Spleen (tissue), 11 donors: ENCODE results near the gene MYLK3. TPM values are rescaled to one million over a fixed set of nuclear protein-coding genes. Genes with fewer than 3 reads are reported as not detected.

Source experiments
- DNase-seq: peaks from one replicate; pipeline ENCODE4 v3.0.0-alpha.2; 2020
- H3K27ac ChIP-seq, 8 donors: fragments of 200-600 bp; sonication (generic) in 7 of 8; 1 replicate in 4 of 8; 2 replicates in 4 of 8; pipeline versions ENCODE4 v1.5.0 to v1.8.0; 2016 to 2021; ENCODE audit warnings: inconsistent platforms in 4 of 8, mild to moderate bottlenecking in 4 of 8, moderate library complexity in 1 of 8
- H3K27me3 ChIP-seq, 7 donors: fragments of 200-600 bp; sonication (generic) in 6 of 7; replicated peaks in 1 of 7; 1 replicate in 4 of 7; 2 replicates in 3 of 7; pipeline versions ENCODE4 v1.5.0 to v1.8.0; 2016 to 2021; ENCODE audit warnings: inconsistent platforms in 3 of 7, mild to moderate bottlenecking in 1 of 7
- H3K36me3 ChIP-seq, 6 donors: fragments of 200-600 bp; sonication (generic) in 5 of 6; 1 replicate in 4 of 6; 2 replicates in 2 of 6; pipeline versions ENCODE4 v1.5.0 to v1.8.0; 2016 to 2021; ENCODE audit warnings: inconsistent platforms in 2 of 6
- H3K4me1 ChIP-seq, 6 donors: fragments of 200-600 bp; sonication (generic) in 5 of 6; 1 replicate in 3 of 6; 2 replicates in 3 of 6; pipeline versions ENCODE4 v1.5.0 to v1.8.0; 2016 to 2021; ENCODE audit warnings: inconsistent platforms in 3 of 6
- H3K4me3 ChIP-seq, 8 donors: fragments of 200-600 bp; sonication (generic) in 7 of 8; 1 replicate in 4 of 8; 2 replicates in 4 of 8; pipeline versions ENCODE4 v1.5.0 to v1.8.0; 2016 to 2021; ENCODE audit warnings: inconsistent platforms in 4 of 8, mild to moderate bottlenecking in 4 of 8, moderate library complexity in 2 of 8
- H3K9me3 ChIP-seq, 8 donors: fragments of 200-600 bp; sonication (generic) in 7 of 8; 1 replicate in 4 of 8; 2 replicates in 4 of 8; pipeline versions ENCODE4 v1.5.0 to v1.8.0; 2016 to 2021; ENCODE audit warnings: inconsistent platforms in 4 of 8
- POLR2A ChIP-seq, 3 donors: fragments of 450-650 bp; IDR thresholded peaks; one replicate each; pipeline ENCODE4 v1.5.1; 2017; ENCODE audit warnings: antibody characterized with exemption in 3 of 3, mild to moderate bottlenecking in 1 of 3
- POLR2AphosphoS5 ChIP-seq, 3 donors: sonication (generic); formaldehyde crosslinking; IDR thresholded peaks; one replicate each; pipeline ENCODE4 v1.5.1; 2017; ENCODE audit warnings: antibody characterized with exemption in 3 of 3
- WGBS, 5 donors: extraction: QIAGEN DNeasy Blood & Tissue Kit in 3 of 5; methylation state at CpG; one replicate each; pipeline versions ENCODE4 v1.1.5 to v1.1.7; 2013 to 2018; 5-methylcytosine and 5-hydroxymethylcytosine counted together
- intact Hi-C: fragments of 100-400 bp; cut with DNase I; formaldehyde crosslinking; loops from one replicate; pipeline ENCODE4 v1.15.0; 2023; ENCODE audit warnings: low total_unique reads
- polyA plus RNA-seq, 3 donors: library from polyadenylated mRNA; stranded (reverse); fragments of 200-250 nt; gene quantifications; one replicate each; pipeline ENCODE4 v1.2.1, GENCODE V29; 2013
- total RNA-seq, 7 donors: library from RNA; depleted of rRNA in 3 of 7; stranded (reverse); fragments of >200 nt in 3 of 7; fragmentation: NEBNext Ultra II Directional in 4 of 7; extraction: Animal tissue kit (Norgen Biotek cat#: 25700) in 4 of 7; gene quantifications; one replicate each; pipeline versions ENCODE4 v1.1.0 to v1.2.1, GENCODE V29; 2016 to 2021
- TF ChIP-seq, protein P1 (sequence below), 11 experiments: fragments of 200-600 bp in 7 of 11; fragments of 450-650 bp in 4 of 11; sonication (generic) in 4 of 11; IDR thresholded peaks in 8 of 11; conservative IDR thresholded peaks in 3 of 11; 1 replicate in 7 of 11; 2 replicates in 4 of 11; pipeline versions ENCODE4 v1.4.0 to v1.8.0; 2016 to 2021; ENCODE audit warnings: antibody characterized with exemption in 11 of 11, inconsistent platforms in 4 of 11, mild to moderate bottlenecking in 1 of 11
- donor health status: healthy with polysubstance abuse.
- donor health status: DM: no; HTN: no; CAD: no; lungs with moderate emphysema.
- donor health status: DM: no; HTN: no; CAD: no.
- donor health status: Bipolar disorder and iron deficiency.
- donor health status: healthy.
- donor health status: DM: no; HTN: no; CAD: no.
- donor health status: DM: yes; HTN: yes; CAD: no.

MYLK3 gene
- total and polyA plus RNA-seq, 10 donors, result 0.03 to 2.4 (median 0.25) TPM; not detected in 1

DNA sequence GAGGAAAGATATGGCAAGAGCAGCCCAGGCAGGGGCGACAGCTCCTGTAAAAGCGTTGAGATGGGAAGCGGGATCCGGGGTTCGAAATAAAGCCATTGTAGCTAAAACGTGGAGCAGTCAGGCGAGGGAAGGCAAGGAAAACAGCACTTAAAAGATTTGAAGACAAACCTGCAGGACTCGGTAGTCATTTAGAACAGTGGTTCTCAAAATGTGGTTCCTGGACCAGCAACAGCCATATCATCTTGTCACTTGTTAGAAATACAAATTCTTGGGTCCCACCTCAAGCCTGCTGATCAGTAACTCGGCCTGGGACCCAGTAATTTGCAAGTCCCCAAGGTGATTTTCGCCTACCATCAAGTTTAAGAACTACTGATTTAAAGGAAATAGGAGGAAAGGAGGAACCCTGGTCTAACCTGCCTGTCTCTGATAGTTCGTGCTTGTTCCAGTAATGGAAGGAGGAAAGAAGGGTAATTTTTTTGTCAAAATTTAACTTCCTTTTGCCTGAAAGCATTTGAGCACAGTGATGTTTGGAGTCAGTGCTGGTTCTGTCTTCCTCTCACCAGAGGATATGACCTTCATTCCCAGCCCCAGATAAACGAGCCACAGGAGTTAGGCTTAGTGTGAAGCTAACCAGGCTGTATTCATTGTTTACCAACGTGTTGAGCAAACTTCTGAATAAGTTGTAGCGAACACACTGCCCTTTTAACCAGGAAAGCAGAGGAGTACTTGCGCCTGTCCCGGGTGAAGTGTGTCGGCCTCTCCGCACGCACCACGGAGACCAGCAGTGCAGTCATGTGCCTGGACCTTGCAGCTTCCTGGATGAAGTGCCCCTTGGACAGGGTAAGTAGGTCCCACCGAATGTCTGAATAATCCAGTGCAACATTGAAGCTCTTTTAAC, 57.6 kb downstream of the MYLK3 start:
- Histone ChIP-seq H3K9me3 (no peaks in the 10 kb centered on the region), H3K27me3 (no peaks in the 10 kb centered on the region), H3K4me3 (peak overlapping the region; percentile 74 to 99 (median 94)), H3K36me3 (peaks cover 0 to 13% (median 0%) of the 10 kb centered on the region in 6 donors), H3K4me1 (peaks cover 22 to 67% (median 51%) of the 10 kb centered on the region in 6 donors), H3K27ac (peak overlapping the region in 7 of 8 donors; percentile 89 to 97 (median 95))
- no peak for TF ChIP-seq POLR2AphosphoS5 (IDR thresholded peaks at IDR 0.05)
- TF ChIP-seq, protein P1, sequence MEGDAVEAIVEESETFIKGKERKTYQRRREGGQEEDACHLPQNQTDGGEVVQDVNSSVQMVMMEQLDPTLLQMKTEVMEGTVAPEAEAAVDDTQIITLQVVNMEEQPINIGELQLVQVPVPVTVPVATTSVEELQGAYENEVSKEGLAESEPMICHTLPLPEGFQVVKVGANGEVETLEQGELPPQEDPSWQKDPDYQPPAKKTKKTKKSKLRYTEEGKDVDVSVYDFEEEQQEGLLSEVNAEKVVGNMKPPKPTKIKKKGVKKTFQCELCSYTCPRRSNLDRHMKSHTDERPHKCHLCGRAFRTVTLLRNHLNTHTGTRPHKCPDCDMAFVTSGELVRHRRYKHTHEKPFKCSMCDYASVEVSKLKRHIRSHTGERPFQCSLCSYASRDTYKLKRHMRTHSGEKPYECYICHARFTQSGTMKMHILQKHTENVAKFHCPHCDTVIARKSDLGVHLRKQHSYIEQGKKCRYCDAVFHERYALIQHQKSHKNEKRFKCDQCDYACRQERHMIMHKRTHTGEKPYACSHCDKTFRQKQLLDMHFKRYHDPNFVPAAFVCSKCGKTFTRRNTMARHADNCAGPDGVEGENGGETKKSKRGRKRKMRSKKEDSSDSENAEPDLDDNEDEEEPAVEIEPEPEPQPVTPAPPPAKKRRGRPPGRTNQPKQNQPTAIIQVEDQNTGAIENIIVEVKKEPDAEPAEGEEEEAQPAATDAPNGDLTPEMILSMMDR (IDR thresholded peaks at IDR 0.05 in 8 of 11, conservative IDR thresholded peaks at IDR 0.05 in 3 of 11), result no peak
- no peak for TF ChIP-seq POLR2A (IDR thresholded peaks at IDR 0.05)
- peak; percentile 79 for DNase-seq
- WGBS, 5 donors, result 16 to 25% (median 18%) methylated on average over 19 to 21 of the region's 21 CpGs
- intact Hi-C loops, result loop anchor here (10.0 kb wide), 1 partner anchor 114 kb away; no protein-coding TSS in a partner anchor

DNA sequence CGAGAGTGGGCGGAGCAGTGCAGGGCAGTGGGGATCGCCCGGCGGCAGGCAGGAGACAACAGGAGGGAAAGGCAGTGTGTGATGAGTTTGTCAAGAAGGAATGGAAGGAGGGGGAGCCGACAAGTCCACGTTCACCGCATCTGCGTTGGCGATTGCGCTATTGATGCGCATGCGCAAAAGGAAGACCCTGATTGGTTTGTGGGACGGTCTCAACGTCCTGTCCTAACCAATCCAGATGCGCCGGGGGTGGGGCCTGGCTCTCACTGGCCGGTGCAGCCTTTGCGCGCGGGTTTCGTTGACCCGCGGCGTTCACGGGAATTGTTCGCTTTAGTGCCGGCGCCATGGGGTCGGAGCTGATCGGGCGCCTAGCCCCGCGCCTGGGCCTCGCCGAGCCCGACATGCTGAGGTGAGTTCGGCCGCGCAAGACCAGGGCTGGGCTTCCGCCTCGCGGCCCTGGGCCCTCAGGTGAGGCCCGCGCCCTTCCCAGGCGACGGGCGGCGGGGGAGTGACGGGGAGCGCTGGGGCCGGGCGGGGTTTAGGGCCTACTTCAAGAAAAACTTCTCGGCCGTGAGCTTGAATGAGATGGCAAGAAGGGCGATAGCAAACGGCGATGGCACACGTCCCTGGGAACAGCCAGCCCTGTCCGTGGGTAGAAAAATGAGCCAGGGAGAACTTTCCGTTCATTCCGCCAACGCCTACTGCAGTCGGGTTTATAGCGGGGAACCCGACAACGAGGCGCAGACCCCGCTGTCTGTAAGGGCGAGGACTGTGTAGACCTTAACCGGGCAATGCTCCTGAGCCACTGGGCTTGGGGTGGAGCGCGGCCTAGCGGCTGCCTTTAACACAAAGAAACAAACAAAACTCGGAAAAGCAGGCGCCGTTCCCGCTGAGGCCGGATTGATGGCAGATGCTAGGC, 58.5 kb downstream of the MYLK3 start, which contains the start of gene ORC6:
TSS of gene ORC6 (plus strand) at position 295 of the 916 bp plus-strand sequence. CDS start at position 342, 47 bp downstream.
- Histone ChIP-seq H3K4me1 (peaks cover 22 to 76% (median 60%) of the 10 kb centered on the region in 6 donors), H3K4me3 (peak within 1 kb of the TSS; percentile 74 to 99 (median 94)), H3K36me3 (peaks cover 0 to 8% (median 0%) of the 10 kb centered on the region in 6 donors), H3K27ac (peak within 1 kb of the TSS; percentile 89 to 99 (median 96)), H3K9me3 (no peaks in the 10 kb centered on the region), H3K27me3 (no peaks in the 10 kb centered on the region)
- WGBS, 5 donors, result 0 to 1% (median 1%) methylated on average over 64 to 79 of the region's 79 CpGs
- TF ChIP-seq POLR2A (IDR thresholded peaks at IDR 0.05), result no peak
- TF ChIP-seq, protein P1 (IDR thresholded peaks at IDR 0.05 in 8 of 11, conservative IDR thresholded peaks at IDR 0.05 in 3 of 11), result peak in 6 of 11 experiments; percentile 3 to 55 (median 46)
- TF ChIP-seq POLR2AphosphoS5 (IDR thresholded peaks at IDR 0.05), result peak in 1 of 3 donors; percentile 67
- intact Hi-C loops, result loop anchor here (10.0 kb wide), 2 partner anchors 115 to 135 kb away; no protein-coding TSS in a partner anchor
- peak; percentile 99 for DNase-seq

DNA sequence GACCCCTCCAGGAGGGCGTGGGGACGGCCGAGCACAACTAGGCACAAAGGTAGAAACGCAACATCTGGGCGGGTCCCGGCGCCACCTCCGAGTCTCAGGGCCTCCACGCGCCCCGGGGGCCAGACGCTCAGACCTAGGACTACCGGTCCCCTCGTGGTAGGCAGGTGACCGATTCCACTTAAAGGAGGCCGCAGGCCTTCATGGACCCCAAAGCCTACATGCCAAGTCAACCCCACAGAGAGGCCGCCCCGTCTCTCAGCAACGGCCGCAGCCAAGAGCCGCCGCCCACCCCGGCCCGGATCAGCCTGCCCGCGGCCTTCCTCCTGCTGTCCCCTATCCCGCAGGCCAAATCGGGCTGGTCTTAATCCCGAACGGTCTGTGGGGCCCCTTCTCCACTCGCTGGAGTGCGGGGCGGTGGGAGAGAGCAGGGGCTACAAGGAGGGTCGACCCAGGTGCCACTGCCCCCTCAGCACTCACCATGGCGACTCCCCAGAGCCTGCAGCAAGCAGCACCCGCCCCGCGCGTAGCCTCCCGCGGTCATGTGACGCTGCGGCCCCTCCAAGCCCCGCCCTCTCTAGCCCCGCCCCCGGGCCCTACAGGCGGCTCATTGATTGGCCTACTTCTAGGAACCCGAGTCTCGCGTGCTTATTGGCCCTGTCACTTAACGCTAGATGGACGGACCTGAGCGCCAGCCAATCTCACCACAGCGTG, 59.3 kb downstream of the MYLK3 start, which contains the start of gene VPS35:
TSS of gene VPS35 (minus strand) at position 525 of the 711 bp plus-strand sequence. CDS start at position 480, 45 bp downstream.
- peaks cover 22 to 84% (median 67%) of the 10 kb centered on the region in 6 donors for H3K4me1 ChIP-seq
- intact Hi-C loops, result loop anchor here (10.0 kb wide), 1 partner anchor 136 kb away; no protein-coding TSS in a partner anchor
- TF ChIP-seq POLR2AphosphoS5 (IDR thresholded peaks at IDR 0.05), result peak; percentile 94 to 97 (median 94)
- TF ChIP-seq, protein P1 (IDR thresholded peaks at IDR 0.05 in 8 of 11, conservative IDR thresholded peaks at IDR 0.05 in 3 of 11), result peak in 2 of 11 experiments; percentile 26 to 29
- peak in 1 of 3 donors; percentile 60 for TF ChIP-seq POLR2A (IDR thresholded peaks at IDR 0.05)
- no peaks in the 10 kb centered on the region for H3K9me3 ChIP-seq
- peaks cover 0 to 8% (median 0%) of the 10 kb centered on the region in 6 donors for H3K36me3 ChIP-seq
- H3K27ac ChIP-seq, result peak within 1 kb of the TSS; percentile 89 to 99 (median 96)
- H3K27me3 ChIP-seq, result no peaks in the 10 kb centered on the region
- peak within 1 kb of the TSS; percentile 74 to 99 (median 94) for H3K4me3 ChIP-seq
- WGBS, 5 donors, result 0 to 1% (median 0%) methylated on average over 23 to 54 of the region's 54 CpGs
- peak; percentile 99 for DNase-seq
